ENCODE data around the gene KCTD8. TPM values are rescaled to one million over a fixed set of nuclear protein-coding genes. Genes with fewer than 3 reads are reported as not detected.

The KCTD8 gene
- total RNA-seq, 6 donors from 2014 or later = 0.10 TPM; not detected in 5

DNA sequence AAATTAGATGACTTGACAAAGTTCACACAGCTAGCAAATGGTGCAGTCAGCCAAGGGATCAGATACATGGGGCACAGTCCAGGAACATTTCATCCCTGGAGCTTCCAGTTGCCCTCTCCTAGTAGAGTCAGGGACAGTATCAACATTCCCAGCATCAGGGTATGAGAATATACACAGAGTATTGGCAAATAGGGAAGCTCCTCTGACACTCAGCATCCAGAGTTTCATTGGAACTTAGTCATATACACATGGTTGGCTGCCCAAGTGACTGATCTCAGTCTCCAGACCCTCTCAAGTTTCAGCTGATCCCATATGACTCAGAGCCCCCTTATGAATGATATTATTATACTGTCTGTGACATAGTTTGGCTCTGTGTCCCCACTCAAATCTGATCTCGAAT, 13.7 kb upstream of the KCTD8 start:
- WGBS, 2 donors = 50 to 76% methylated on average over 1 of the region's 1 CpG
- Histone ChIP-seq H3K27me3 (no peaks in the 10 kb centered on the region), H3K27ac (no peak overlapping the region), H3K9me3 (no peaks in the 10 kb centered on the region), H3K4me3 (no peak overlapping the region), H3K4me1 (no peaks in the 10 kb centered on the region), H3K36me3 (no peaks in the 10 kb centered on the region)
- ATAC-seq (ENCODE audit: low FRiP score in 2 of 2) = no peak
- no peak for DNase-seq
- TF ChIP-seq POLR2AphosphoS5 (IDR thresholded peaks at IDR 0.05) = no peak
- no peak for TF ChIP-seq EP300 (IDR thresholded peaks at IDR 0.05)
- no peak for TF ChIP-seq POLR2A (IDR thresholded peaks at IDR 0.05)
- TF ChIP-seq, protein P1, sequence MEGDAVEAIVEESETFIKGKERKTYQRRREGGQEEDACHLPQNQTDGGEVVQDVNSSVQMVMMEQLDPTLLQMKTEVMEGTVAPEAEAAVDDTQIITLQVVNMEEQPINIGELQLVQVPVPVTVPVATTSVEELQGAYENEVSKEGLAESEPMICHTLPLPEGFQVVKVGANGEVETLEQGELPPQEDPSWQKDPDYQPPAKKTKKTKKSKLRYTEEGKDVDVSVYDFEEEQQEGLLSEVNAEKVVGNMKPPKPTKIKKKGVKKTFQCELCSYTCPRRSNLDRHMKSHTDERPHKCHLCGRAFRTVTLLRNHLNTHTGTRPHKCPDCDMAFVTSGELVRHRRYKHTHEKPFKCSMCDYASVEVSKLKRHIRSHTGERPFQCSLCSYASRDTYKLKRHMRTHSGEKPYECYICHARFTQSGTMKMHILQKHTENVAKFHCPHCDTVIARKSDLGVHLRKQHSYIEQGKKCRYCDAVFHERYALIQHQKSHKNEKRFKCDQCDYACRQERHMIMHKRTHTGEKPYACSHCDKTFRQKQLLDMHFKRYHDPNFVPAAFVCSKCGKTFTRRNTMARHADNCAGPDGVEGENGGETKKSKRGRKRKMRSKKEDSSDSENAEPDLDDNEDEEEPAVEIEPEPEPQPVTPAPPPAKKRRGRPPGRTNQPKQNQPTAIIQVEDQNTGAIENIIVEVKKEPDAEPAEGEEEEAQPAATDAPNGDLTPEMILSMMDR (IDR thresholded peaks at IDR 0.05) = no peak

DNA sequence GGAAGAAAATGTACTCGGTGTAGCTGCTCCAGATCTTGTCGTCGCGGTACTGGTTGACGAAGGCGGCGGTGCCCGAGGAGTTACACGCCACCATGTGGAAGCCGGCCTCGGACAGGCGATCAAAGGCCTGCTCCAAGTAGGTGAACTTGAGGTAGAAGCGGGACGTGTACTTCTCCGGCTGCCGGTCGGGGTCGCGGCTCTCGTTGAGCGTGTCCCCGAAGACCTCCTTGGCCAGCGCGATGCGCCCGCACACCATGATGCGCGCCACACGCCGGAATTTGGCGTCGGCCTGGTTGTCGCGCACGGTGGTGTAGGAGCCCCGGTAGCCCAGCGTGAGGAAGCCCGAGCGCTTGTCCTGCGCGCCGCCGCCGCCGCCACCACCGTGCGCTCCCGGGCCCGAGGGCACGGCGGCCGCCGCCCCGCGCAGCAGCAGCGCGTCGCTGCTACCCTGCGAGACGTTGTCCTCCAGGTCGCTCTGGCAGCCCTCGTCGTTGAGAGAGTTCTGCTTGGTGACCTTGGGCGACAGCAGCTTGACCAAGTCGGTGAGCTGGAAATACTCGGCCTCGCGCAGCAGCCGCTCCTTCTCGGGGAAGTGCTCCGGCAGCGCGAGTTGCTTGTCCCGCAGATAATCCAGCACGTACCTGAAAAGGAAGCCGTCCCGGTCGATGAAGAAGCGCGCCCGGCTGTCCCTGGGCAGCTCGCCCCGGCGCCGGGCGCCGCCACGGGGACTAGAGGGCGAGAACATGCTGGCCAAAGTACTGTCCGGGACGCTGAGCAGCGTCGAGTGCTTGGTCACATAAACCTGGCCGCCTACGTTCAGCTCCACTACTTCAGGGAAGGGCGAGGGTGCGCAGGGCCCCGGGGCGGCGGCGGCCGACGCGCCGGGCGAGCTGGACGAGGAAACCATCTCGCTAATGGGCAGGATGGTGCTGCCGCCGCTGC, 775 bp downstream of the KCTD8 start:
- DNase-seq = peak; percentile 22 to 81
- Histone ChIP-seq H3K27ac (peak overlapping the region in 1 of 4 donors; percentile 2), H3K9me3 (no peaks in the 10 kb centered on the region), H3K4me3 (peak overlapping the region in 3 of 4 donors; percentile 46 to 61 (median 59)), H3K36me3 (no peaks in the 10 kb centered on the region), H3K4me1 (peaks cover 13 to 27% (median 21%) of the 10 kb centered on the region in 4 donors), H3K27me3 (peaks cover 0 to 32% (median 10%) of the 10 kb centered on the region in 4 donors)
- peak; percentile 49 to 55 for ATAC-seq (ENCODE audit: low FRiP score in 2 of 2)
- WGBS, 2 donors = 0 to 4% methylated on average over 1 to 81 of the region's 110 CpGs
- no peak for TF ChIP-seq EP300 (IDR thresholded peaks at IDR 0.05)
- TF ChIP-seq POLR2AphosphoS5 (IDR thresholded peaks at IDR 0.05) = no peak
- TF ChIP-seq, protein P1 (IDR thresholded peaks at IDR 0.05) = no peak
- no peak for TF ChIP-seq POLR2A (IDR thresholded peaks at IDR 0.05)

DNA sequence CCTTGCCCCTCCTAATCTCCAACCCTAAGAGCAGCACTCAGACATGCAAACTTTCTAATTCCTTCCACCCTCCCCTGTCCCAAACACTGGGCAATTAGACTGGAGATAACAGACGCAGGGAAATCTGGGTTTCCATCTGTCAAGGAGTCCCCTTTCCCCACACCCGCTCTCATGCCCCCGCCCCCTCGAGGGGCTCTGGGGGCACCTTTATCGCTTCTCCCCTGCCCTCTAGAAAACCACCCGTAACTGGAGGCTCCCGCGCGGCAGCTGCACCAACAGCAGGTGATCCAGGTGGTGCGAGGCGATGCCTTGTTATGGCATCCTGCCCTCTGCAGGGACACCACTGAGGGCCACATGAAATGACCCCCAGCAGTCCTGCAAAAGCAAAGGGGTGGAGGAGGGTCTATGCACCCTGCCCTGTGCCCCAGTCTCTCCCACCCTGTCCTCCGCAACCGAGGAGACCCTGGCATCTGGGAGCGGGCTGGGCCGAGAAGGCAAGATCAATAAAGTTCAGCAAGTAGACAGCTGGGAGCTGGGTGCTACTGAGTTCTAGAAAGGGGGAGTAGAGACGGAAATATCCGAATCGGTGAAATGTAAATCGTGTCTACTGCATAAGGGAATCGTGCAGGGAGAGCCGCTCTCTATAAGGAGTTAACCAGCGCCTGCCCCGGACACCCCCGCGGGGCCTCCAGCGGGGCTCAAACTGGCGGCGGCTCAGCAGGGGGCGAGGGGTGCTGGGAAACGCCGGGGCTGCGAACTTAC, 1.6 kb downstream of the KCTD8 start:
- Histone ChIP-seq H3K4me3 (peak overlapping the region in 2 of 4 donors; percentile 59 to 61), H3K27me3 (peaks cover 0 to 32% (median 10%) of the 10 kb centered on the region in 4 donors)

DNA sequence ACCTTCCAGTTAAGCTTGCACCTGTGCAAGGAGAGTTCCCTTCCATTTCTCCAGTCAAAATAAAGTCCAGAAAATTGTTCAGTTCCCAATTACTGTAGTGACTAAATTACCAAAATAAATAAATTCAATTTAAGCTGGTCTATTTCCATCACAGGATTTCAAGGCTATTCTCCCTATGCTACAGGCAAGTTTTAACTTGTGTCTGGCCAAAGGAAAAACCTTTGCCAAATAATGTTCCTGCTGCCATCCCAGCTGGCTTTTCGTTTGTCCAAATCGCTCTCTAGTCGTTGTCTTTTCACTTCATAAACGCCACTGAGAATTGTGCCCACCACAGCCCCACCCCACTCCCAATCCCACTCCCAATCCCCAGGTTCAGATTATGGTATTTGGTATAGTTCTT, 2.4 kb downstream of the KCTD8 start:
- TF ChIP-seq EP300 (IDR thresholded peaks at IDR 0.05) (no peak), POLR2AphosphoS5 (IDR thresholded peaks at IDR 0.05) (no peak), POLR2A (IDR thresholded peaks at IDR 0.05) (no peak)
- TF ChIP-seq, protein P1 (IDR thresholded peaks at IDR 0.05) = no peak
- no peak for DNase-seq
- H3K9me3 ChIP-seq = no peaks in the 10 kb centered on the region
- peaks cover 0 to 32% (median 10%) of the 10 kb centered on the region in 4 donors for H3K27me3 ChIP-seq
- no peaks in the 10 kb centered on the region for H3K36me3 ChIP-seq
- H3K27ac ChIP-seq = no peak overlapping the region
- H3K4me3 ChIP-seq = no peak overlapping the region
- 7 to 12% methylated on average over 4 of the region's 4 CpGs for WGBS, 2 donors
- no peak for ATAC-seq (ENCODE audit: low FRiP score in 2 of 2)
- peaks cover 13 to 27% (median 21%) of the 10 kb centered on the region in 4 donors for H3K4me1 ChIP-seq

More for the DNA sequence above, 1.6 kb downstream of the KCTD8 start:
- peaks cover 13 to 27% (median 21%) of the 10 kb centered on the region in 4 donors for H3K4me1 ChIP-seq
- ATAC-seq (ENCODE audit: low FRiP score in 2 of 2) = peak in 1 of 2 donors; percentile 30
- no peaks in the 10 kb centered on the region for H3K9me3 ChIP-seq
- no peaks in the 10 kb centered on the region for H3K36me3 ChIP-seq
- 5 to 7% methylated on average over 20 to 32 of the region's 32 CpGs for WGBS, 2 donors
- DNase-seq = peak in 1 of 2 donors; percentile 29
- no peak overlapping the region for H3K27ac ChIP-seq
- no peak for TF ChIP-seq EP300 (IDR thresholded peaks at IDR 0.05)
- no peak for TF ChIP-seq POLR2A (IDR thresholded peaks at IDR 0.05)
- TF ChIP-seq POLR2AphosphoS5 (IDR thresholded peaks at IDR 0.05) = no peak

DNA sequence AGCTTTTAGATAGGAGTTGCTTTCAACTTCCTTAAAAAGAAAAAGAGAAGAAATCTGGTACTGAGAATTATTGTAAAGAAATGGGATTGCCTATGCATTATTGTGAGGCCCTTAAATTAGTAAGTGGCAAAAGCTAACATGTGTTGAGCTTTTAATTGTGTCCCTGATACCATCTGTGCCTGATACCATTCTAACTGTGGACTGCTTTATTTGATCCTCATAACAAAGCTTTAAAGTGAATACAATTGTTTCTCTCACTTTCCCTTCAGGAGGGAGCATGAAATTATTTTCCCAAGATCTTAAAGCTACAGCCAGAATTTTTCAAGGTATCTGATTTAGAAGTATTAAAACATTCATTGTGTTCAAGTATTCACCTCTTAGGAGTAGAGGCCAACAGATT, 9.9 kb downstream of the KCTD8 start:
- no peak overlapping the region for H3K4me3 ChIP-seq
- DNase-seq = no peak
- H3K36me3 ChIP-seq = no peaks in the 10 kb centered on the region
- no peak for ATAC-seq (ENCODE audit: low FRiP score in 2 of 2)
- H3K4me1 ChIP-seq = no peaks in the 10 kb centered on the region
- H3K27me3 ChIP-seq = no peaks in the 10 kb centered on the region
- no peak for TF ChIP-seq POLR2AphosphoS5 (IDR thresholded peaks at IDR 0.05)
- TF ChIP-seq, protein P1 (IDR thresholded peaks at IDR 0.05) = no peak
- no peak for TF ChIP-seq POLR2A (IDR thresholded peaks at IDR 0.05)
- no peak for TF ChIP-seq EP300 (IDR thresholded peaks at IDR 0.05)
- no peaks in the 10 kb centered on the region for H3K9me3 ChIP-seq
- no peak overlapping the region for H3K27ac ChIP-seq
